ENCODE data around the gene MAP2K6. TPM values are rescaled to one million over a fixed set of nuclear protein-coding genes. Genes with fewer than 3 reads are reported as not detected.
A peak's percentile ranks its signal among the peaks of the same experiment; 100 is the strongest.

Gene MAP2K6
- total RNA-seq, 1 experiment from 2014 or later = 17.7 TPM

DNA sequence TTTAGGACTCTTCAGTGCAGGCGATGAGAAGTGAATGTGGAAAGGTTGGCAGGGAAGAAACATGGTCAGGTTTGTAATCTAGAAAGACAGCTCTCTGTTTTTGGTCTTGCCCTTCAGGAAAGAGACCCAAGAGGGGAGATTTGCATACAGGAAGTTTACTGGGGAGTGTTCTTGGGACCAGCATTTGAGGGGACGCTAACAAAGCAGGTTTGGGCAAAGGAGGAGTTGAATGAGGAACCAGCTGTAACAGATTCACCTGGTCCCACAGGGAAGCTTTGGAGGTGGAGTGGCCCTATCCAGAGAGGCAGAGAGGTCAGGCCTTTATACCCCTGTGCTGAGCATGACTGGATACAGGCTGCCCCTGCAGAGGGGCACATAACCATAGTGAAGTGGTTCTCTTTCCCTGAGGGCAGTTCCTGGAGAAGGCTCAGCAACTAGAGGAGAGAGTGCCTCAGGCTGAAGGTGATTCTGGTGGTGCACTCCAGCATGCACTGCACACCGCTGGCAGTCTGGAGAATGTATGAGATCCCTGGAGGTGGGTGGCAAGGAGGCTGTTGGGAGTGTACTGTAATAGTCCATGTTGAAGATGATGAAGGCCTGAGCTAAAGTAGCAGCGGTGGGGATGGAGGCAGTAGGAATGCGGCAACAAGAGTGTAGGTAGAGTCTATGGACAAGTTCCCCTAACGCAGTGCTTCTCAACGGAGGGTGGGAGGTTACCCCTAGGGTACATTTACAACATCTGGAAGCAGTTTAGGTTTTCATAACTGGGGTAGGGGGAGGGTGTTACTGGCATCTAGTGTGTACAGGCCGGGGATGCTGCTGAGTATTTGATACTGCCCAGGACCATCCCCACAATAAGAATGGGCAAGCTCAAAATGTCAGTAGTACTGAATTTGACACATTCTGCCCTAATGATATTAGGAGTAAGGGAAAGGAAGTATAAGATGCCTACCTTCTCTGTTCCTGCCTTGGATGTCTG is 37.2 kb downstream of the MAP2K6 start:
- H4K20me1 ChIP-seq (ENCODE audit: control insufficient read depth, insufficient read depth, insufficient read length) = no peaks in the 10 kb centered on the region
- peaks cover 20% of the 10 kb centered on the region; the same call in 1 of the 2 replicates for H3K4me1 ChIP-seq (ENCODE audit: insufficient read depth, low read length)
- no peak overlapping the region for H2BK5ac ChIP-seq (ENCODE audit: insufficient read length, low read length)
- H3K23me2 ChIP-seq (ENCODE audit: insufficient read length, low read depth, low read length, poor library complexity, severe bottlenecking) = no peaks in the 10 kb centered on the region
- no peak overlapping the region for H4K91ac ChIP-seq (ENCODE audit: insufficient read length, low read depth, low read length)
- H3T11ph ChIP-seq (ENCODE audit: low read length) = no peak overlapping the region
- Mint-ChIP-seq H3K27ac (peak overlapping the region; percentile 73 to 97 (median 94); a peak in 6 of 7 replicates), H3K36me3 (ENCODE audit: insufficient read depth in 1 of 3, low read depth in 3 of 3) (peaks cover 0 to under 1% (median under 1%) of the 10 kb centered on the region in 3 experiments; a peak in 4 of 7 replicates), H3K9me3 (no peaks in the 10 kb centered on the region), H3K27me3 (ENCODE audit: low read depth) (no peaks in the 10 kb centered on the region), H3K4me1 (peaks cover 59% of the 10 kb centered on the region in 2 experiments), H3K4me3 (peak overlapping the region in 1 of 2 experiments; percentile 60; a peak in 3 of 5 replicates)
- H3K79me2 ChIP-seq (ENCODE audit: insufficient read depth, low read length) = no peaks in the 10 kb centered on the region
- H3K56ac ChIP-seq (ENCODE audit: insufficient read length, low read depth, low read length) = no peak overlapping the region
- H2BK15ac ChIP-seq (ENCODE audit: low read depth, low read length) = no peak overlapping the region
- no peak overlapping the region for H3K9ac ChIP-seq (ENCODE audit: extremely low read depth, insufficient read length, low read length)
- WGBS (ENCODE audit: extremely low coverage, insufficient read length, low lambda C conversion rate) = no CpG with 5 or more reads among the region's 8 CpGs
- no peak overlapping the region for H2BK20ac ChIP-seq (ENCODE audit: low read depth, low read length, poor library complexity, severe bottlenecking)
- no peak overlapping the region for H2AK5ac ChIP-seq (ENCODE audit: insufficient read length, low read length)
- no peaks in the 10 kb centered on the region for H3K27me3 ChIP-seq (ENCODE audit: insufficient read depth, low read length)
- no peak overlapping the region for H3K14ac ChIP-seq (ENCODE audit: insufficient read depth, low read length)
- H3K9me3 ChIP-seq (ENCODE audit: control insufficient read depth, low read depth, low read length) = no peaks in the 10 kb centered on the region
- TF ChIP-seq, protein P1, sequence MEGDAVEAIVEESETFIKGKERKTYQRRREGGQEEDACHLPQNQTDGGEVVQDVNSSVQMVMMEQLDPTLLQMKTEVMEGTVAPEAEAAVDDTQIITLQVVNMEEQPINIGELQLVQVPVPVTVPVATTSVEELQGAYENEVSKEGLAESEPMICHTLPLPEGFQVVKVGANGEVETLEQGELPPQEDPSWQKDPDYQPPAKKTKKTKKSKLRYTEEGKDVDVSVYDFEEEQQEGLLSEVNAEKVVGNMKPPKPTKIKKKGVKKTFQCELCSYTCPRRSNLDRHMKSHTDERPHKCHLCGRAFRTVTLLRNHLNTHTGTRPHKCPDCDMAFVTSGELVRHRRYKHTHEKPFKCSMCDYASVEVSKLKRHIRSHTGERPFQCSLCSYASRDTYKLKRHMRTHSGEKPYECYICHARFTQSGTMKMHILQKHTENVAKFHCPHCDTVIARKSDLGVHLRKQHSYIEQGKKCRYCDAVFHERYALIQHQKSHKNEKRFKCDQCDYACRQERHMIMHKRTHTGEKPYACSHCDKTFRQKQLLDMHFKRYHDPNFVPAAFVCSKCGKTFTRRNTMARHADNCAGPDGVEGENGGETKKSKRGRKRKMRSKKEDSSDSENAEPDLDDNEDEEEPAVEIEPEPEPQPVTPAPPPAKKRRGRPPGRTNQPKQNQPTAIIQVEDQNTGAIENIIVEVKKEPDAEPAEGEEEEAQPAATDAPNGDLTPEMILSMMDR (conservative IDR thresholded peaks at IDR 0.05) = no peak
- no peak overlapping the region for H3K4ac ChIP-seq (ENCODE audit: low read depth, low read length)
- no peak overlapping the region for H3K23ac ChIP-seq (ENCODE audit: insufficient read length, low read depth, low read length)
- H4K5ac ChIP-seq (ENCODE audit: insufficient read length, low read depth, low read length) = no peak overlapping the region
- H2BK12ac ChIP-seq (ENCODE audit: insufficient read length, low read depth, low read length) = no peak overlapping the region
- no peak overlapping the region for H3K4me2 ChIP-seq (ENCODE audit: insufficient read depth, insufficient read length, low read length)
- H2AFZ ChIP-seq (ENCODE audit: low read length) = no peak overlapping the region
- DNase-seq = peak; percentile 57
- H2BK120ac ChIP-seq (ENCODE audit: low read depth, low read length, poor library complexity, severe bottlenecking) = no peak overlapping the region
- peak overlapping the region; percentile 62 for H3K27ac ChIP-seq (ENCODE audit: insufficient read length, low read depth, low read length)
- no peaks in the 10 kb centered on the region for H3K79me1 ChIP-seq (ENCODE audit: insufficient read depth, low read depth, low read length, poor library complexity, severe bottlenecking)
- no peak overlapping the region for H4K8ac ChIP-seq (replicated peaks; ENCODE audit: insufficient read length, low read depth, low read length)
- no peak overlapping the region for H3K18ac ChIP-seq (ENCODE audit: insufficient read length, low read depth, low read length)
